SK-N-MC (cell line): ENCODE data around the gene MCOLN3.

Experiments used
- EZH2 ChIP-seq: fragments of 200-600 bp; sonication (generic); IDR thresholded peaks from one replicate; pipeline ENCODE4 v1.6.1; 2017; ENCODE audit warnings: antibody characterized with exemption
- FOXP2 ChIP-seq: optimal IDR thresholded peaks from 2 replicates; pipeline ENCODE3; 2011; ENCODE audit warnings: mild to moderate bottlenecking, moderate library complexity; ENCODE audit not compliant: insufficient read depth; ENCODE audit errors: extremely low read length, control extremely low read depth
- POLR2AphosphoS5 ChIP-seq: IDR thresholded peaks from 2 replicates; pipeline ENCODE4 v1.6.1; 2012; ENCODE audit warnings: mild to moderate bottlenecking, low read depth, low read length, borderline replicate concordance

GRCh38 chr1:85070972-85071492 is 22.7 kb upstream of the MCOLN3 start:
- no peak for TF ChIP-seq EZH2
- TF ChIP-seq POLR2AphosphoS5 = no peak
- no peak for TF ChIP-seq FOXP2
